ENCODE data around the gene STRN4.

DNA sequence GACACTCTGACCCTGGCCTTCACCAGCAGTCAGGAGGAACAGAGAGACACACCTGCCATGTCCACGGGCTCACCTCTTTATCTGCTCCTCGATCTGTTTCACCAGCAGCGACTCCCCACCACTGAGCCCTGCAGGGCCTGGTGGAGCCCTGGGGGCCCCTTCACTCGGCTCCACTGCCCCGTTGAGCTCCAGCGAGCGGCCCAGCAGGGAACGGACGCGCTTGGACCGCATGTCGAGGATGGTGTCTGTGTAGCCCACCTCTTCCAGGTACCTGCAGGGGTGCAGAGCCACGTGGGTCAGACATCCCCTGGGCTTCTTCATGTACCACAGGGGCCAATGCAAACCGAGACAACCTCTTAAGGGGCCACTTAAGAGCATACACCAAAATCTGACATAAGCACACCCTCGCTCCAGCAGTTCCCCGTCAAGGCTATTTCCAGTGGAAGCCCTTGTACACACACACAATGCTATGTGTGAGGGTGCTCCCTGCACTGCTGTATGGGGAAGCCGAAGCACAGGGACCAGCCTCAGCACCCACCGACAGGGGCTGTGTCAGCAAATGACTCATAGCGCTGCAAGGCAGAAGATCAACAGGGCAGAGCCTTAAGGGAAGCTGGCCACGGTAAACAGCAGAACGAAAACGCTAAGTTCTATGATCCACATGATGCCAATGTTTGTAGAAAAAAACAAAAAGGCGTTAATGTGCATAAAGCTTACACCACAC, 13.1 kb downstream of the STRN4 start:
- TF ChIP-seq, protein P1, sequence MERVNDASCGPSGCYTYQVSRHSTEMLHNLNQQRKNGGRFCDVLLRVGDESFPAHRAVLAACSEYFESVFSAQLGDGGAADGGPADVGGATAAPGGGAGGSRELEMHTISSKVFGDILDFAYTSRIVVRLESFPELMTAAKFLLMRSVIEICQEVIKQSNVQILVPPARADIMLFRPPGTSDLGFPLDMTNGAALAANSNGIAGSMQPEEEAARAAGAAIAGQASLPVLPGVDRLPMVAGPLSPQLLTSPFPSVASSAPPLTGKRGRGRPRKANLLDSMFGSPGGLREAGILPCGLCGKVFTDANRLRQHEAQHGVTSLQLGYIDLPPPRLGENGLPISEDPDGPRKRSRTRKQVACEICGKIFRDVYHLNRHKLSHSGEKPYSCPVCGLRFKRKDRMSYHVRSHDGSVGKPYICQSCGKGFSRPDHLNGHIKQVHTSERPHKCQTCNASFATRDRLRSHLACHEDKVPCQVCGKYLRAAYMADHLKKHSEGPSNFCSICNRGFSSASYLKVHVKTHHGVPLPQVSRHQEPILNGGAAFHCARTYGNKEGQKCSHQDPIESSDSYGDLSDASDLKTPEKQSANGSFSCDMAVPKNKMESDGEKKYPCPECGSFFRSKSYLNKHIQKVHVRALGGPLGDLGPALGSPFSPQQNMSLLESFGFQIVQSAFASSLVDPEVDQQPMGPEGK (CRISPR knock-in tag; IDR thresholded peaks at IDR 0.05; ENCODE audit: borderline replicate concordance) = no peak
- TF ChIP-seq ZFP30 (CRISPR knock-in tag; IDR thresholded peaks at IDR 0.05) = no peak
- TF ChIP-seq ZC3H10 (CRISPR knock-in tag; IDR thresholded peaks at IDR 0.05) = no peak
- TF ChIP-seq RARB (CRISPR knock-in tag; IDR thresholded peaks at IDR 0.05) = no peak
- no peak for TF ChIP-seq ESRRG (CRISPR knock-in tag; IDR thresholded peaks at IDR 0.05)
- no peak for TF ChIP-seq ZFP3 (CRISPR knock-in tag; IDR thresholded peaks at IDR 0.05)
- no peak for TF ChIP-seq ARNTL (CRISPR knock-in tag; IDR thresholded peaks at IDR 0.05; ENCODE audit: borderline replicate concordance, low read depth)

Data from SK-N-SH treated with all-trans-retinoic acid at 6 μM for 48 hours (cell line).